Stimulated activated effector memory CD8-positive, alpha-beta T cell treated with anti-CD3 and anti-CD28 coated beads, Interleukin-12 subunit alpha, Interleukin-12 subunit beta, amount 100 ng/mL, for 72 hours (primary cell): ENCODE data around the gene FAM181A.

Experiments used
- ATAC-seq: fragments of 150-1000 bp; cut with Tn5 transposase; 2 replicates; pipeline ENCODE4 v1.10.0; 2021
- DNase-seq, 2 donors: peaks; one replicate each; pipeline ENCODE4 v3.0.0; 2021 to 2022; ENCODE audit warnings: low spot score in 2 of 2
- H3K27ac Mint-ChIP-seq: one replicate; pipeline ENCODE4 v1.8.0; 2022; ENCODE audit warnings: mild to moderate bottlenecking, mixed read lengths
- H3K36me3 Mint-ChIP-seq: one replicate; pipeline ENCODE4 v1.8.0; 2022; ENCODE audit warnings: mild to moderate bottlenecking, mixed read lengths
- H3K4me1 Mint-ChIP-seq: one replicate; pipeline ENCODE4 v1.8.0; 2022; ENCODE audit warnings: mixed read lengths
- H3K4me3 Mint-ChIP-seq: one replicate; pipeline ENCODE4 v1.8.0; 2022; ENCODE audit warnings: mild to moderate bottlenecking, mixed read lengths
- H3K9me3 Mint-ChIP-seq: one replicate; pipeline ENCODE4 v1.8.0; 2022; ENCODE audit warnings: mixed read lengths

The FAM181A gene

GRCh38 chr14:93949511-93950075 is 22.4 kb downstream of the FAM181A start:
- Mint-ChIP-seq H3K36me3 (peaks cover 67% of the 10 kb centered on the region), H3K4me3 (no peak overlapping the region), H3K9me3 (no peaks in the 10 kb centered on the region), H3K27ac (peak overlapping the region; percentile 10), H3K4me1 (peaks cover 53% of the 10 kb centered on the region)
- DNase-seq = no peak
- ATAC-seq = no peak

GRCh38 chr14:93950948-93951634 is 23.9 kb downstream of the FAM181A start:
- Mint-ChIP-seq H3K27ac (peak overlapping the region; percentile 52), H3K9me3 (no peaks in the 10 kb centered on the region), H3K4me1 (peaks cover 65% of the 10 kb centered on the region), H3K4me3 (no peak overlapping the region), H3K36me3 (peaks cover 58% of the 10 kb centered on the region)
- DNase-seq = no peak
- peak; percentile 44 for ATAC-seq

GRCh38 chr14:93951635-93952540 is 24.7 kb downstream of the FAM181A start:
- Mint-ChIP-seq H3K4me3 (no peak overlapping the region), H3K9me3 (no peaks in the 10 kb centered on the region), H3K27ac (peak overlapping the region; percentile 52), H3K36me3 (peaks cover 50% of the 10 kb centered on the region), H3K4me1 (peaks cover 65% of the 10 kb centered on the region)
- ATAC-seq (no peak), DNase-seq (no peak)

- no peak overlapping the region for H3K27ac Mint-ChIP-seq
- H3K36me3 Mint-ChIP-seq = peaks cover 50% of the 10 kb centered on the region
Measured at GRCh38 chr14:93952829-93953228, 25.7 kb downstream of the FAM181A start.

GRCh38 chr14:93953263-93953662 is 26.1 kb downstream of the FAM181A start:
- peaks cover 51% of the 10 kb centered on the region for H3K36me3 Mint-ChIP-seq
- H3K9me3 Mint-ChIP-seq = no peaks in the 10 kb centered on the region
- no peak for ATAC-seq
- H3K27ac Mint-ChIP-seq = peak overlapping the region; percentile 99
- peak overlapping the region; percentile 89 for H3K4me3 Mint-ChIP-seq
- no peak for DNase-seq
- H3K4me1 Mint-ChIP-seq = peaks cover 78% of the 10 kb centered on the region

More at GRCh38 chr14:93952829-93953228, 25.7 kb downstream of the FAM181A start:
- no peak for ATAC-seq
- DNase-seq = no peak
- H3K9me3 Mint-ChIP-seq = no peaks in the 10 kb centered on the region
- peak overlapping the region; percentile 89 for H3K4me3 Mint-ChIP-seq
- peaks cover 74% of the 10 kb centered on the region for H3K4me1 Mint-ChIP-seq

- Mint-ChIP-seq H3K9me3 (no peaks in the 10 kb centered on the region), H3K36me3 (peaks cover 58% of the 10 kb centered on the region)
- DNase-seq = no peak
Measured at GRCh38 chr14:93953739-93954515, 26.8 kb downstream of the FAM181A start.

GRCh38 chr14:93954516-93954830 is 27.3 kb downstream of the FAM181A start:
- Mint-ChIP-seq H3K27ac (peak overlapping the region; percentile 99), H3K36me3 (peaks cover 63% of the 10 kb centered on the region), H3K4me3 (peak overlapping the region; percentile 89), H3K9me3 (no peaks in the 10 kb centered on the region), H3K4me1 (peaks cover 90% of the 10 kb centered on the region)
- ATAC-seq (no peak), DNase-seq (no peak)

More at GRCh38 chr14:93953739-93954515, 26.8 kb downstream of the FAM181A start:
- peak overlapping the region; percentile 99 for H3K27ac Mint-ChIP-seq
- ATAC-seq = no peak
- H3K4me3 Mint-ChIP-seq = peak overlapping the region; percentile 89
- peaks cover 85% of the 10 kb centered on the region for H3K4me1 Mint-ChIP-seq

GRCh38 chr14:93954900-93955849 is 28.0 kb downstream of the FAM181A start:
- peaks cover 96% of the 10 kb centered on the region for H3K4me1 Mint-ChIP-seq
- no peaks in the 10 kb centered on the region for H3K9me3 Mint-ChIP-seq
- peaks cover 63% of the 10 kb centered on the region for H3K36me3 Mint-ChIP-seq
- DNase-seq (peak in 1 of 2 donors; percentile 69), ATAC-seq (peak; percentile 26)
- peak overlapping the region; percentile 89 for H3K4me3 Mint-ChIP-seq
- peak overlapping the region; percentile 99 for H3K27ac Mint-ChIP-seq

- peaks cover 96% of the 10 kb centered on the region for H3K4me1 Mint-ChIP-seq
- ATAC-seq = no peak
- peaks cover 63% of the 10 kb centered on the region for H3K36me3 Mint-ChIP-seq
- DNase-seq = no peak
- peak overlapping the region; percentile 99 for H3K27ac Mint-ChIP-seq
- H3K4me3 Mint-ChIP-seq = peak overlapping the region; percentile 89
- H3K9me3 Mint-ChIP-seq = no peaks in the 10 kb centered on the region
Measured at GRCh38 chr14:93955850-93956481, 28.8 kb downstream of the FAM181A start.

GRCh38 chr14:93956514-93957332 is 29.6 kb downstream of the FAM181A start:
- DNase-seq (no peak), ATAC-seq (no peak)
- Mint-ChIP-seq H3K9me3 (no peaks in the 10 kb centered on the region), H3K36me3 (peaks cover 63% of the 10 kb centered on the region), H3K4me3 (peak overlapping the region; percentile 89), H3K4me1 (peaks cover 96% of the 10 kb centered on the region), H3K27ac (peak overlapping the region; percentile 99)

GRCh38 chr14:93957333-93957710 is 30.2 kb downstream of the FAM181A start:
- no peaks in the 10 kb centered on the region for H3K9me3 Mint-ChIP-seq
- H3K36me3 Mint-ChIP-seq = peaks cover 65% of the 10 kb centered on the region
- H3K27ac Mint-ChIP-seq = peak overlapping the region; percentile 99
- DNase-seq = no peak
- peak overlapping the region; percentile 89 for H3K4me3 Mint-ChIP-seq
- H3K4me1 Mint-ChIP-seq = peaks cover 97% of the 10 kb centered on the region
- ATAC-seq = no peak

- DNase-seq = no peak
- Mint-ChIP-seq H3K36me3 (peaks cover 71% of the 10 kb centered on the region), H3K4me1 (peaks cover 100% of the 10 kb centered on the region), H3K9me3 (no peaks in the 10 kb centered on the region), H3K27ac (peak overlapping the region; percentile 99), H3K4me3 (peak overlapping the region; percentile 89)
- ATAC-seq = no peak
Measured at GRCh38 chr14:93957751-93958566, 30.8 kb downstream of the FAM181A start.
